Left lobe of liver (tissue), 2 donors: Measurements from ENCODE around the gene NEUROG1. TPM values are rescaled to one million over a fixed set of nuclear protein-coding genes. Genes with fewer than 3 reads are reported as not detected.
A peak's percentile ranks its signal among the peaks of the same experiment; 100 is the strongest.
"Not testable (repeated sequence)": the region's sequence is repeated elsewhere in the genome, so short reads cannot be mapped to it uniquely, and the experiment has no call there.

ENCODE experiments used
- ATAC-seq: fragments of 200-7000 bp; cut with Tn5 transposase; one replicate; pipeline ENCODE4 v1.9.1; 2020; ENCODE audit warnings: mild to moderate bottlenecking, moderate library complexity
- DNase-seq: peaks from one replicate; pipeline ENCODE4 v3.0.0-alpha.2; 2020; ENCODE audit warnings: low spot score
- total RNA-seq: library from RNA; stranded (reverse); gene quantifications from one replicate; pipeline ENCODE4 v1.2.1, GENCODE V29; 2021
- donor health status: DM: no; HTN: no; CAD: no; lungs with moderate emphysema.
- donor health status: DM: no; HTN: yes; CAD: no.

Gene NEUROG1
- total RNA-seq, 1 donor from 2014 or later = not detected

- DNase-seq (no peak), ATAC-seq (no peak)
These were observed 37.7 kb downstream of the NEUROG1 start for GRCh38 chr5:135497971-135498636.

- DNase-seq, ATAC-seq: not testable (repeated sequence)
These were observed 40.2 kb downstream of the NEUROG1 start for GRCh38 chr5:135495531-135495930.

- no peak for ATAC-seq
- DNase-seq = no peak
These were observed 41.6 kb downstream of the NEUROG1 start for GRCh38 chr5:135494196-135494595.

GRCh38 chr5:135493406-135494180 is 42.2 kb downstream of the NEUROG1 start:
- no peak for DNase-seq
- ATAC-seq = no peak

GRCh38 chr5:135492319-135492626 is 43.5 kb downstream of the NEUROG1 start:
- ATAC-seq = no peak
- DNase-seq = no peak

- DNase-seq (no peak), ATAC-seq (peak; percentile 19)
These were observed 44.0 kb downstream of the NEUROG1 start for GRCh38 chr5:135491552-135492318.

- DNase-seq (no peak), ATAC-seq (no peak)
These were observed 44.7 kb downstream of the NEUROG1 start for GRCh38 chr5:135491038-135491551.

GRCh38 chr5:135490245-135491037 is 45.3 kb downstream of the NEUROG1 start:
- ATAC-seq (no peak), DNase-seq (no peak)

- DNase-seq (no peak), ATAC-seq (no peak)
These were observed 46.1 kb downstream of the NEUROG1 start for GRCh38 chr5:135489466-135490244.

GRCh38 chr5:135488727-135489465 is 46.9 kb downstream of the NEUROG1 start:
- ATAC-seq (no peak), DNase-seq (no peak)

GRCh38 chr5:135487839-135488514 is 47.8 kb downstream of the NEUROG1 start:
- DNase-seq = no peak
- ATAC-seq = no peak

- no peak for DNase-seq
- ATAC-seq = no peak
These were observed 48.7 kb downstream of the NEUROG1 start for GRCh38 chr5:135487037-135487395.

- ATAC-seq = no peak
- no peak for DNase-seq
These were observed 49.4 kb downstream of the NEUROG1 start for GRCh38 chr5:135486131-135487036.

GRCh38 chr5:135484674-135485086 is 51.1 kb downstream of the NEUROG1 start:
- ATAC-seq (no peak), DNase-seq (no peak)
